ENCODE measurements around the gene HPSE2.

The HPSE2 gene

GRCh38 chr10:98619446-98619845 is 616.2 kb downstream of the HPSE2 start:
- H3K4me3 ChIP-seq (ENCODE audit: low read depth, low read length) = no peak overlapping the region
- TF ChIP-seq CTCF (IDR thresholded peaks at IDR 0.05; ENCODE audit: borderline replicate concordance, insufficient read depth, low read depth, low read length) = no peak

- no peak for TF ChIP-seq CTCF (IDR thresholded peaks at IDR 0.05; ENCODE audit: borderline replicate concordance, insufficient read depth, low read depth, low read length)
- no peak overlapping the region for H3K4me3 ChIP-seq (ENCODE audit: low read depth, low read length)
Measured at GRCh38 chr10:98617906-98618520, 617.6 kb downstream of the HPSE2 start.

- no peak for TF ChIP-seq CTCF (IDR thresholded peaks at IDR 0.05; ENCODE audit: borderline replicate concordance, insufficient read depth, low read depth, low read length)
Measured at GRCh38 chr10:98613446-98613845, 622.2 kb downstream of the HPSE2 start.

DNA sequence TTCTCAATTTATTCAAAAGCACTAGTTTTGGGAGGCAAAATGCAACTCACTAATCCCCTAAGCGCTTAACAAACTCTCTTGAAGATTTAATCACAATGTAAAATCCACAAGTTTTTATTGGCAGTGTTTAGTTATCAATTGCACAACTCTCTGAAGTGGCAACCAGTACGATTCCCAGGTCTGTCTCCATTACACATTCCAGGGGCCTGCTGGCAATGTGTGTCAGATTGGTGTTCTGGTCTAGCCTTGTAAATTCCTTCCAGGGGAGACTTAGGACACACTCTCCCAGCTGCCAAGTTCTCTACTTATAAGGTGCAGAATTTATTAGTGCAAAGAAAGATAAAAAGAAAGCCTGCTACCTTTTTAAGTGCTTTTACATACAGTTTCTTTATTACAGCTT is 624.2 kb downstream of the HPSE2 start:
- no peak overlapping the region for H3K4me3 ChIP-seq (ENCODE audit: low read depth, low read length)
- no peak for TF ChIP-seq CTCF (IDR thresholded peaks at IDR 0.05; ENCODE audit: borderline replicate concordance, insufficient read depth, low read depth, low read length)

More at GRCh38 chr10:98613446-98613845, 622.2 kb downstream of the HPSE2 start:
- no peak overlapping the region for H3K4me3 ChIP-seq (ENCODE audit: low read depth, low read length)

DNA sequence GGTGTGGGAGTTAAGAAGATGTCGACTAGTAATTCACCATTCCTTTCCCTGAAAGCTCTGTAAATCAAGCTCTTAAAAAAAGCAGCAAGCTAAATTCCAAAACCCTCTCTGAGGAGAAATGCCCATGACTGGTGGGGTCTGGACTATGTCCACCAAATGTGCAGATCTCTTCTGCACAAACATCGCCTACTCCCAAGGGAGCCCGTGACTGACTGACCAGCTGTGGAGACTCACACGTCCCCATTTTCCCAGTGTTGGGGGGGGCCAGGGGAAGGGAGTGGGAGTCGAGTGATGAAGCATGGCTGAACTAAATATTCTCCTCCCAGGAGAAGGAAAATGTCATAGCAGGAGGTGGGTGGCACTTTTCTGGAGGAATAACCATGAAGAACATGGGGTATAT is 624.8 kb downstream of the HPSE2 start:
- no peak for TF ChIP-seq CTCF (IDR thresholded peaks at IDR 0.05; ENCODE audit: borderline replicate concordance, insufficient read depth, low read depth, low read length)
- H3K4me3 ChIP-seq (ENCODE audit: low read depth, low read length) = no peak overlapping the region

DNA sequence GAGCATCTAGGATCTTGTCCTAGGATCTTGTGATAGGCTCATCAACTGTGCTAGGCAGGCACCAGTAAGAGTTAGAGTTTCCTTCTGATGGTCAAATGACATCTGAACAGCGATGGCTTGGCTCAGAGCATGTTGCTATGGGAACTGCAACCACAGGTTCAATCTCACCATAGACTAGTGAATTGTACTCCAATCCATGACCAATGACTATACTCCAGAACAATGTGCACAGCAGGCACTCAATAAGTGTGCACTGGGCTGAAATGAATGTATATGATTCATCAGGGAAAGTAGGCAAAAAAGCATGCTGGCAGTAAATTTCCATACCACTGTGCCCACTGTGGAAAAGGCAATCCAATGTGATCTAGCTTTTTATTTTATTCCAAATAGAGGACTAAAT is 625.4 kb downstream of the HPSE2 start:
- no peak for TF ChIP-seq CTCF (IDR thresholded peaks at IDR 0.05; ENCODE audit: borderline replicate concordance, insufficient read depth, low read depth, low read length)
- H3K4me3 ChIP-seq (ENCODE audit: low read depth, low read length) = no peak overlapping the region

DNA sequence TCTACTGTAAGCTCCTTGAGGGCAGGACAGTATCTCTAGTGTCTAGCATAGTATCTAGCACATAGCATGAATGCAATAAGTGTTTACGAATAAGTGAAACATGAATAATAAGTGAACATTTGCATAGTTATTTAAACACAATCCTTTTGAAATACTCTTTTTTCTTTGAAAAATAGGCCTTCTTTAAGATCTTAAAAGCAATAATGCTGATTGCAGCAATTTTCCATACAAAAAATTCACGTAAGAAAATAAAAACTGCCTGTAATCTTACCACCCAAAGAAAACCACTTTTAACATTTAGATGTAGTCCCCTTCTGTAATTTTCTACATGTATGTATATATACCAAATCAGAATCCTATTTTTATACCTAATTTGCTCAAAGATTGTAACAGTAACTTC is 626.4 kb downstream of the HPSE2 start:
- TF ChIP-seq CTCF (IDR thresholded peaks at IDR 0.05; ENCODE audit: borderline replicate concordance, insufficient read depth, low read depth, low read length) = no peak
- H3K4me3 ChIP-seq (ENCODE audit: low read depth, low read length) = no peak overlapping the region
